Neural progenitor cell (in vitro differentiated cells): ENCODE measurements around the gene LRRC4B. TPM values are rescaled to one million over a fixed set of nuclear protein-coding genes. Genes with fewer than 3 reads are reported as not detected.

ENCODE experiments used
- DNase-seq: peaks from one replicate; pipeline ENCODE4 v3.0.0-alpha.2; 2016; ENCODE audit warnings: low spot score
- H2AFZ ChIP-seq: fragments of 200-600 bp; sonication (generic); replicated peaks from 2 replicates; pipeline ENCODE4 v1.6.1; 2016; ENCODE audit warnings: antibody characterized with exemption
- H3F3A ChIP-seq: fragments of 200-600 bp; sonication (generic); 2 replicates; pipeline ENCODE4 v1.6.1; 2016; ENCODE audit warnings: antibody characterized with exemption, low read depth
- H3K27ac ChIP-seq: fragments of 200-600 bp; sonication (generic); 2 replicates; pipeline ENCODE4 v1.5.1; 2016; ENCODE audit warnings: mild to moderate bottlenecking
- H3K27me3 ChIP-seq: fragments of 200-600 bp; sonication (generic); 2 replicates; pipeline ENCODE4 v1.6.1; 2016; ENCODE audit warnings: mild to moderate bottlenecking, moderate library complexity
- H3K36me3 ChIP-seq: fragments of 200-600 bp; sonication (generic); 2 replicates; pipeline ENCODE4 v1.5.1; 2016
- H3K4me1 ChIP-seq: fragments of 200-600 bp; sonication (generic); 2 replicates; pipeline ENCODE4 v1.6.1; 2016; ENCODE audit warnings: mixed run types
- H3K4me2 ChIP-seq: fragments of 200-600 bp; sonication (generic); 2 replicates; pipeline ENCODE4 v1.6.1; 2016
- H3K4me3 ChIP-seq: fragments of 200-600 bp; sonication (generic); 2 replicates; pipeline ENCODE4 v1.5.1; 2016
- H3K79me2 ChIP-seq: fragments of 200-600 bp; sonication (generic); 2 replicates; pipeline ENCODE4 v1.6.1; 2016; ENCODE audit warnings: low read depth
- H3K9ac ChIP-seq: fragments of 200-600 bp; sonication (generic); 2 replicates; pipeline ENCODE4 v1.6.1; 2016
- H3K9me3 ChIP-seq: fragments of 200-600 bp; sonication (generic); 2 replicates; pipeline ENCODE4 v1.5.1; 2016; ENCODE audit warnings: low read depth
- H4K20me1 ChIP-seq: fragments of 200-600 bp; sonication (generic); 2 replicates; pipeline ENCODE4 v1.6.1; 2016; ENCODE audit warnings: low read depth
- H3K27ac Mint-ChIP-seq: 3 replicates; pipeline ENCODE4 v1.8.0; 2021; ENCODE audit warnings: mixed read lengths
- H3K27me3 Mint-ChIP-seq: 2 replicates; pipeline ENCODE4 v1.8.0; 2022; ENCODE audit warnings: low read depth, mild to moderate bottlenecking, inconsistent platforms, moderate library complexity, mixed read lengths; ENCODE audit not compliant: insufficient read depth
- H3K36me3 Mint-ChIP-seq: 3 replicates; pipeline ENCODE4 v1.8.0; 2021; ENCODE audit warnings: mixed read lengths
- H3K4me1 Mint-ChIP-seq: 3 replicates; pipeline ENCODE4 v1.8.0; 2021; ENCODE audit warnings: mixed read lengths
- H3K4me3 Mint-ChIP-seq: 3 replicates; pipeline ENCODE4 v1.8.0; 2021; ENCODE audit warnings: mild to moderate bottlenecking, moderate library complexity, mixed read lengths
- H3K9me3 Mint-ChIP-seq: 3 replicates; pipeline ENCODE4 v1.8.0; 2020; ENCODE audit warnings: mixed read lengths
- EZH2 ChIP-seq: fragments of 200-600 bp; sonication (generic); IDR thresholded peaks from 2 replicates; pipeline ENCODE4 v1.6.1; 2017; ENCODE audit warnings: antibody characterized with exemption, mild to moderate bottlenecking, moderate library complexity
- EZH2phosphoT487 ChIP-seq: fragments of 200-600 bp; sonication (generic); IDR thresholded peaks from 2 replicates; pipeline ENCODE4 v1.6.1; 2017; ENCODE audit warnings: antibody characterized with exemption
- total RNA-seq: library from RNA; depleted of rRNA; stranded (reverse); fragments of >200 nt; gene quantifications from 2 replicates; pipeline ENCODE4 v1.2.3, GENCODE V29; 2015; ENCODE audit warnings: low replicate concordance
- TF ChIP-seq, protein P1 (sequence below): fragments of 200-600 bp; sonication (generic); IDR thresholded peaks from 2 replicates; pipeline ENCODE4 v1.5.1; 2017; ENCODE audit warnings: antibody characterized with exemption, mild to moderate bottlenecking

The LRRC4B gene
- total RNA-seq, 1 donor from 2014 or later, result 12.0 TPM

GRCh38 chr19:50485284-50485955 lies 82.8 kb downstream of the LRRC4B start:
- no peaks in the 10 kb centered on the region for H3K79me2 ChIP-seq
- peaks cover 19% of the 10 kb centered on the region for H3K4me1 Mint-ChIP-seq
- no peak overlapping the region for H3K4me3 ChIP-seq
- no peak overlapping the region for H3K4me3 Mint-ChIP-seq
- TF ChIP-seq EZH2phosphoT487 (no peak), EZH2 (no peak)
- TF ChIP-seq, protein P1, sequence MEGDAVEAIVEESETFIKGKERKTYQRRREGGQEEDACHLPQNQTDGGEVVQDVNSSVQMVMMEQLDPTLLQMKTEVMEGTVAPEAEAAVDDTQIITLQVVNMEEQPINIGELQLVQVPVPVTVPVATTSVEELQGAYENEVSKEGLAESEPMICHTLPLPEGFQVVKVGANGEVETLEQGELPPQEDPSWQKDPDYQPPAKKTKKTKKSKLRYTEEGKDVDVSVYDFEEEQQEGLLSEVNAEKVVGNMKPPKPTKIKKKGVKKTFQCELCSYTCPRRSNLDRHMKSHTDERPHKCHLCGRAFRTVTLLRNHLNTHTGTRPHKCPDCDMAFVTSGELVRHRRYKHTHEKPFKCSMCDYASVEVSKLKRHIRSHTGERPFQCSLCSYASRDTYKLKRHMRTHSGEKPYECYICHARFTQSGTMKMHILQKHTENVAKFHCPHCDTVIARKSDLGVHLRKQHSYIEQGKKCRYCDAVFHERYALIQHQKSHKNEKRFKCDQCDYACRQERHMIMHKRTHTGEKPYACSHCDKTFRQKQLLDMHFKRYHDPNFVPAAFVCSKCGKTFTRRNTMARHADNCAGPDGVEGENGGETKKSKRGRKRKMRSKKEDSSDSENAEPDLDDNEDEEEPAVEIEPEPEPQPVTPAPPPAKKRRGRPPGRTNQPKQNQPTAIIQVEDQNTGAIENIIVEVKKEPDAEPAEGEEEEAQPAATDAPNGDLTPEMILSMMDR, result no peak
- H3K4me2 ChIP-seq, result no peak overlapping the region
- DNase-seq, result no peak
- H3K9me3 Mint-ChIP-seq, result peaks cover 17% of the 10 kb centered on the region
- H3K36me3 ChIP-seq, result no peaks in the 10 kb centered on the region
- peaks cover 9% of the 10 kb centered on the region for H3K9me3 ChIP-seq
- no peak overlapping the region for H2AFZ ChIP-seq
- H3K9ac ChIP-seq, result no peak overlapping the region
- no peak overlapping the region for H3K27ac Mint-ChIP-seq
- no peaks in the 10 kb centered on the region for H3K4me1 ChIP-seq
- peaks cover 8% of the 10 kb centered on the region for H3K27me3 Mint-ChIP-seq
- H3K27me3 ChIP-seq, result peaks cover 41% of the 10 kb centered on the region
- no peaks in the 10 kb centered on the region for H4K20me1 ChIP-seq
- H3F3A ChIP-seq, result peaks cover 11% of the 10 kb centered on the region
- peaks cover 24% of the 10 kb centered on the region for H3K36me3 Mint-ChIP-seq
- no peak overlapping the region for H3K27ac ChIP-seq

DNA sequence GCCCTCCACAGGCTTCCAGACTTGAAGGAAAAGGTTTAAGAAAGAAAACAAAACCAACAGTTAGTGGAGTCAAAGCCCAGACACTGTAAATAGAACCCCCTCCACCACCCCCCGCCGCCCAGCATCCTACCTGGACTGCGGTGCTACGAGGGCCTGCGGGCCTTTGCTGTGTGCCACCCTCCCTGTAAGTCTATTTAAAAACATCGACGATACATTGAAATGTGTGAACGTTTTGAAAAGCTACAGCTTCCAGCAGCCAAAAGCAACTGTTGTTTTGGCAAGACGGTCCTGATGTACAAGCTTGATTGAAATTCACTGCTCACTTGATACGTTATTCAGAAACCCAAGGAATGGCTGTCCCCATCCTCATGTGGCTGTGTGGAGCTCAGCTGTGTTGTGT lies 85.3 kb downstream of the LRRC4B start:
- TF ChIP-seq, protein P1, result no peak
- TF ChIP-seq EZH2phosphoT487 (no peak), EZH2 (no peak)
- peaks cover 23% of the 10 kb centered on the region for H3K9me3 Mint-ChIP-seq
- H3K4me1 Mint-ChIP-seq, result peaks cover 7% of the 10 kb centered on the region

DNA sequence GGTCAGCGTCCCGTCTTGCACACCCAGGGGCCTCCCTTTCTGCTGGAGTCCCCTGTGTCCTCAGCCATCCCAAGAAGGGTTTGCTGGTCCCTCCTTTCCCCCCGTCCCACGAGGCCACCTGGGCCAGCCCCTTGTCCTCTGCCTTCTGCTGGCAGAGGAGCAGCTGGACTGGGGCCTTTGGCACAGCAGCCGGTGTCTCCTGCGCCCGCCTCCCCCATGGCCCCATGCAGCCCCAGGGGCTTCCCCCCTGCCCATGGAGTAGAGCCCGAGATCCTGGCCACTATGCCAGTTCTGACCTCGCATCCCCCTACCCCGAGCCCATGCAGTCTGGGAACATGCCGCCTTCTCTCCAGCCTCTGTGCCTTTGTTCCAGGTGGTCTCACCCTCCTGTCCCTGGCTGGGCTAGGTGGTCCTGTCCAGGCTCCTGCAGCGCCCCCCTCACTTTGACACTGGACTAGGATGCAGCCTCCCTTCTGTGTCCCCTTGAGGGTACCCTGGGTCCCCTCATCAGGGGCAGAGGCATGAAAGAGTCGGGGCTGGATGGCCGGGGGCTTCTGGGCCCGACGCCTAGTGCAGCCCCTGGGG lies 85.9 kb downstream of the LRRC4B start:
- no peaks in the 10 kb centered on the region for H3K36me3 ChIP-seq
- H3K36me3 Mint-ChIP-seq, result peaks cover 34% of the 10 kb centered on the region
- H3K4me1 Mint-ChIP-seq, result peaks cover 10% of the 10 kb centered on the region

More for the DNA sequence above, 85.3 kb downstream of the LRRC4B start:
- Mint-ChIP-seq H3K36me3 (peaks cover 29% of the 10 kb centered on the region), H3K27me3 (no peaks in the 10 kb centered on the region), H3K27ac (no peak overlapping the region), H3K4me3 (no peak overlapping the region)
- H3K9me3 ChIP-seq, result peaks cover 9% of the 10 kb centered on the region
- DNase-seq, result no peak
- H3K4me1 ChIP-seq, result no peaks in the 10 kb centered on the region
- H2AFZ ChIP-seq, result no peak overlapping the region
- H3K4me3 ChIP-seq, result no peak overlapping the region
- peaks cover 11% of the 10 kb centered on the region for H3F3A ChIP-seq
- no peak overlapping the region for H3K27ac ChIP-seq
- H4K20me1 ChIP-seq, result peaks cover 4% of the 10 kb centered on the region
- peaks cover 21% of the 10 kb centered on the region for H3K79me2 ChIP-seq
- no peak overlapping the region for H3K4me2 ChIP-seq
- peaks cover 17% of the 10 kb centered on the region for H3K27me3 ChIP-seq
- H3K9ac ChIP-seq, result no peak overlapping the region
- no peaks in the 10 kb centered on the region for H3K36me3 ChIP-seq

More for the DNA sequence above, 85.9 kb downstream of the LRRC4B start:
- Histone ChIP-seq H3K27me3 (peaks cover 11% of the 10 kb centered on the region), H3K79me2 (peaks cover 26% of the 10 kb centered on the region), H3K27ac (no peak overlapping the region), H3K4me1 (peaks cover under 1% of the 10 kb centered on the region), H3K9ac (no peak overlapping the region), H3K4me3 (no peak overlapping the region), H3K9me3 (peaks cover 9% of the 10 kb centered on the region), H4K20me1 (peaks cover 10% of the 10 kb centered on the region), H3F3A (peaks cover 11% of the 10 kb centered on the region), H3K4me2 (no peak overlapping the region), H2AFZ (no peak overlapping the region)
- Mint-ChIP-seq H3K27me3 (no peaks in the 10 kb centered on the region), H3K4me3 (no peak overlapping the region), H3K9me3 (peaks cover 29% of the 10 kb centered on the region), H3K27ac (no peak overlapping the region)
- DNase-seq, result no peak
- TF ChIP-seq EZH2 (no peak), EZH2phosphoT487 (no peak)
- TF ChIP-seq, protein P1, result no peak
